SK-N-SH (cell line): ENCODE data around the gene ARHGEF19. TPM values are rescaled to one million over a fixed set of nuclear protein-coding genes. Genes with fewer than 3 reads are reported as not detected.

Experiments
- CTCF ChIA-PET: fragments of 300-600, 350-600 bp; formaldehyde crosslinking; extraction: SDS; loops from one replicate; lab custom pipeline; 2021; lab: Yijun Ruan, JAX
- POLR2A ChIA-PET: fragments of 350-600 bp; sonication (Branson Sonifier 250); formaldehyde crosslinking; extraction: SDS; loops from one replicate; lab custom pipeline; 2020; ENCODE audit warnings: antibody characterized with exemption, inconsistent platforms; lab: Yijun Ruan, JAX
- DNase-seq: peaks from one replicate; pipeline ENCODE4 v3.0.0; 2012
- H2AFZ ChIP-seq: fragments of 200-600 bp; sonication (generic); 2 replicates; pipeline ENCODE4 v1.8.1; 2016; ENCODE audit warnings: antibody characterized with exemption, mild to moderate bottlenecking, low read depth
- H3F3A ChIP-seq: fragments of 200-600 bp; sonication (generic); replicated peaks from 2 replicates; pipeline ENCODE3; 2016; ENCODE audit warnings: antibody characterized with exemption, mild to moderate bottlenecking; ENCODE audit not compliant: insufficient read depth
- H3K27ac ChIP-seq, 2 experiments: fragments of 200-500 bp in 1 of 2; fragments of 200-600 bp in 1 of 2; sonication (Bioruptor generic) in 1 of 2; sonication (generic), shearing (Covaris generic) in 1 of 2; 2 replicates each; pipeline versions ENCODE4 v1.5.1 to v1.6.1; 2014 to 2016; ENCODE audit warnings: low read depth in 2 of 2, inconsistent platforms in 1 of 2, low read length in 1 of 2, mild to moderate bottlenecking in 1 of 2, mixed read lengths in 1 of 2
- H3K27me3 ChIP-seq: fragments of 200-600 bp; sonication (generic), shearing (Covaris generic); 2 replicates; pipeline ENCODE4 v1.6.1; 2016; ENCODE audit warnings: mixed run types; ENCODE audit not compliant: insufficient read depth
- H3K36me3 ChIP-seq, 2 experiments: fragments of 200-500 bp in 1 of 2; fragments of 200-600 bp in 1 of 2; sonication (Bioruptor generic) in 1 of 2; sonication (generic) in 1 of 2; replicated peaks in 1 of 2; 2 replicates each; pipeline versions ENCODE3 to v1.5.1; 2014 to 2016; ENCODE audit warnings: low read length in 1 of 2, mild to moderate bottlenecking in 1 of 2; ENCODE audit not compliant: insufficient read depth in 2 of 2, control insufficient read depth in 1 of 2
- H3K4me1 ChIP-seq, 2 experiments: fragments of 200-500 bp in 1 of 2; fragments of 200-600 bp in 1 of 2; sonication (Bioruptor generic) in 1 of 2; sonication (generic), shearing (Covaris generic) in 1 of 2; 2 replicates each; pipeline versions ENCODE4 v1.5.1 to v1.6.1; 2014 to 2016; ENCODE audit warnings: low read depth in 1 of 2, low read length in 1 of 2, mixed run types in 1 of 2; ENCODE audit not compliant: insufficient read depth in 2 of 2, control insufficient read depth in 1 of 2
- H3K4me2 ChIP-seq: fragments of 200-600 bp; sonication (generic), shearing (Covaris generic); 2 replicates; pipeline ENCODE4 v1.6.1; 2017; ENCODE audit warnings: mixed run types
- H3K4me3 ChIP-seq, 2 experiments: fragments of 200-500 bp in 1 of 2; fragments of 200-600 bp in 1 of 2; sonication (Bioruptor generic) in 1 of 2; sonication (generic), shearing (Covaris generic) in 1 of 2; 2 replicates each; pipeline versions ENCODE4 v1.5.1 to v1.8.1; 2014 to 2016; ENCODE audit warnings: low read depth in 2 of 2, inconsistent platforms in 1 of 2, low read length in 1 of 2, mild to moderate bottlenecking in 1 of 2, mixed read lengths in 1 of 2, moderate library complexity in 1 of 2
- H3K79me2 ChIP-seq: fragments of 200-600 bp; sonication (generic); 2 replicates; pipeline ENCODE4 v1.8.1; 2017; ENCODE audit warnings: mild to moderate bottlenecking; ENCODE audit not compliant: insufficient read depth
- H3K9ac ChIP-seq: fragments of 200-600 bp; sonication (generic); 2 replicates; pipeline ENCODE4 v1.6.1; 2017; ENCODE audit warnings: mixed run types
- H3K9me2 ChIP-seq: fragments of 200-600 bp; sonication (generic); 2 replicates; pipeline ENCODE4 v1.6.1; 2017; ENCODE audit warnings: mixed run types
- H3K9me3 ChIP-seq: fragments of 200-600 bp; sonication (generic); 2 replicates; pipeline ENCODE4 v1.6.1; 2017; ENCODE audit warnings: mixed run types, mild to moderate bottlenecking, moderate library complexity
- H4K20me1 ChIP-seq: fragments of 200-600 bp; sonication (generic); 2 replicates; pipeline ENCODE4 v1.6.1; 2017; ENCODE audit warnings: mild to moderate bottlenecking, mixed run types; ENCODE audit not compliant: insufficient read depth
- CTCF ChIP-seq: fragments of 200-600 bp; sonication (generic); IDR thresholded peaks from 2 replicates; pipeline ENCODE4 v1.6.1; 2017; ENCODE audit warnings: antibody characterized with exemption, mild to moderate bottlenecking, moderate library complexity
- FOXJ3 ChIP-seq: sonication (generic); formaldehyde crosslinking; IDR thresholded peaks from 2 replicates; pipeline ENCODE4 v1.5.1; 2020; ENCODE audit warnings: mild to moderate bottlenecking, missing genetic modification reagents
- FOXM1 ChIP-seq: IDR thresholded peaks from 2 replicates; pipeline ENCODE4 v1.4.0; 2012; ENCODE audit warnings: low read depth, mild to moderate bottlenecking
- GABPA ChIP-seq: IDR thresholded peaks from 2 replicates; pipeline ENCODE4 v1.4.0; 2012; ENCODE audit warnings: low read depth, mild to moderate bottlenecking
- IRF3 ChIP-seq: fragments of 150-350 bp; IDR thresholded peaks from 2 replicates; pipeline ENCODE4 v1.6.1; 2016; ENCODE audit warnings: mild to moderate bottlenecking, low read depth, low read length
- JUND ChIP-seq: IDR thresholded peaks from 2 replicates; pipeline ENCODE4 v1.4.0; 2012
- MAX ChIP-seq: IDR thresholded peaks from 2 replicates; pipeline ENCODE4 v1.4.0; 2012; ENCODE audit warnings: low read depth
- NFIC ChIP-seq: IDR thresholded peaks from 2 replicates; pipeline ENCODE4 v1.4.0; 2012; ENCODE audit warnings: borderline replicate concordance
- NRF1 ChIP-seq: IDR thresholded peaks from 2 replicates; pipeline ENCODE4 v1.6.1; 2012; ENCODE audit warnings: low read depth, mild to moderate bottlenecking, low read length
- POLR2AphosphoS5 ChIP-seq: IDR thresholded peaks from 2 replicates; pipeline ENCODE4 v1.6.1; 2012; ENCODE audit warnings: low read depth, low read length
- RAD21 ChIP-seq: IDR thresholded peaks from 2 replicates; pipeline ENCODE4 v1.6.1; 2012; ENCODE audit warnings: mild to moderate bottlenecking, low read length
- RFX5 ChIP-seq: IDR thresholded peaks from 2 replicates; pipeline ENCODE4 v1.6.1; 2012; ENCODE audit warnings: mild to moderate bottlenecking, improper control_type of control experiment, low read length
- RXRA ChIP-seq: IDR thresholded peaks from 2 replicates; pipeline ENCODE4 v1.4.0; 2012; ENCODE audit warnings: low read depth, mild to moderate bottlenecking, borderline replicate concordance
- TEAD4 ChIP-seq: IDR thresholded peaks from 2 replicates; pipeline ENCODE4 v1.4.0; 2012; ENCODE audit warnings: mild to moderate bottlenecking, borderline replicate concordance; ENCODE audit not compliant: insufficient read depth
- WGBS: methylation state at CpG from one replicate; pipeline ENCODE4 v1.1.6; 2017; ENCODE audit warnings: low lambda C conversion rate; 5-methylcytosine and 5-hydroxymethylcytosine counted together
- polyA plus RNA-seq, 3 experiments: library from polyadenylated mRNA; depleted of rRNA; stranded (reverse); fragments of >200 nt; gene quantifications; 2 replicates each; pipeline ENCODE4 v1.2.3, GENCODE V29; 2012
- TF ChIP-seq, protein P1 (sequence below): IDR thresholded peaks from 2 replicates; pipeline ENCODE4 v1.6.1; 2012; ENCODE audit warnings: mild to moderate bottlenecking, low read depth, low read length, moderate library complexity

ARHGEF19 gene
- polyA plus RNA-seq (2012; rRNA removed) = 11.5 and 11.8 TPM in 2 replicates
- 3.7 and 6.1 TPM in 2 replicates for polyA plus RNA-seq (2012; cell fraction: cytosol; rRNA removed)
- polyA plus RNA-seq (2012; cell fraction: nucleus; rRNA removed) = 29.3 and 39.8 TPM in 2 replicates

GRCh38 chr1:16212251-16212961 lies at the start of gene ARHGEF19:
Gene ARHGEF19 (minus strand): TSS chr1:16212652. CDS start chr1:16209054, 3,598 bp downstream.
- Histone ChIP-seq H3K27me3 (no peaks in the 10 kb centered on the region), H3K4me1 (peaks cover 0 to 24% of the 10 kb centered on the region in 2 experiments; a peak in 2 of 4 replicates), H4K20me1 (no peaks in the 10 kb centered on the region), H3K4me2 (no peak within 1 kb of the TSS), H3K4me3 (no peak within 1 kb of the TSS), H3K9me3 (no peaks in the 10 kb centered on the region), H3F3A (peaks cover 10% of the 10 kb centered on the region), H3K36me3 (no peaks in the 10 kb centered on the region), H3K9me2 (no peaks in the 10 kb centered on the region), H2AFZ (no peak within 1 kb of the TSS), H3K27ac (no peak within 1 kb of the TSS), H3K79me2 (no peaks in the 10 kb centered on the region), H3K9ac (no peak within 1 kb of the TSS)
- TF ChIP-seq CTCF (no peak), JUND (no peak), FOXM1 (no peak), NFIC (no peak), POLR2AphosphoS5 (no peak), MAX (no peak), IRF3 (no peak), GABPA (no peak), RFX5 (no peak), NRF1 (no peak), FOXJ3 (no peak), RXRA (no peak), RAD21 (no peak), TEAD4 (no peak)
- TF ChIP-seq, protein P1, sequence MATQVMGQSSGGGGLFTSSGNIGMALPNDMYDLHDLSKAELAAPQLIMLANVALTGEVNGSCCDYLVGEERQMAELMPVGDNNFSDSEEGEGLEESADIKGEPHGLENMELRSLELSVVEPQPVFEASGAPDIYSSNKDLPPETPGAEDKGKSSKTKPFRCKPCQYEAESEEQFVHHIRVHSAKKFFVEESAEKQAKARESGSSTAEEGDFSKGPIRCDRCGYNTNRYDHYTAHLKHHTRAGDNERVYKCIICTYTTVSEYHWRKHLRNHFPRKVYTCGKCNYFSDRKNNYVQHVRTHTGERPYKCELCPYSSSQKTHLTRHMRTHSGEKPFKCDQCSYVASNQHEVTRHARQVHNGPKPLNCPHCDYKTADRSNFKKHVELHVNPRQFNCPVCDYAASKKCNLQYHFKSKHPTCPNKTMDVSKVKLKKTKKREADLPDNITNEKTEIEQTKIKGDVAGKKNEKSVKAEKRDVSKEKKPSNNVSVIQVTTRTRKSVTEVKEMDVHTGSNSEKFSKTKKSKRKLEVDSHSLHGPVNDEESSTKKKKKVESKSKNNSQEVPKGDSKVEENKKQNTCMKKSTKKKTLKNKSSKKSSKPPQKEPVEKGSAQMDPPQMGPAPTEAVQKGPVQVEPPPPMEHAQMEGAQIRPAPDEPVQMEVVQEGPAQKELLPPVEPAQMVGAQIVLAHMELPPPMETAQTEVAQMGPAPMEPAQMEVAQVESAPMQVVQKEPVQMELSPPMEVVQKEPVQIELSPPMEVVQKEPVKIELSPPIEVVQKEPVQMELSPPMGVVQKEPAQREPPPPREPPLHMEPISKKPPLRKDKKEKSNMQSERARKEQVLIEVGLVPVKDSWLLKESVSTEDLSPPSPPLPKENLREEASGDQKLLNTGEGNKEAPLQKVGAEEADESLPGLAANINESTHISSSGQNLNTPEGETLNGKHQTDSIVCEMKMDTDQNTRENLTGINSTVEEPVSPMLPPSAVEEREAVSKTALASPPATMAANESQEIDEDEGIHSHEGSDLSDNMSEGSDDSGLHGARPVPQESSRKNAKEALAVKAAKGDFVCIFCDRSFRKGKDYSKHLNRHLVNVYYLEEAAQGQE = no peak
- no peak for DNase-seq
- POLR2A ChIA-PET = no interaction called here
- CTCF ChIA-PET = interaction anchor here (0.5 to 1.9 kb wide), 4 partner anchors 26 to 379 kb away, joined by 3 to 7 read pairs (median 4); no protein-coding TSS in a partner anchor
- WGBS = 63% methylated on average over 8 of the region's 14 CpGs
